CD4-positive, CD25-positive, alpha-beta regulatory T cell (primary cell): Measurements from ENCODE around the gene SRPRA. TPM values are rescaled to one million over a fixed set of nuclear protein-coding genes. Genes with fewer than 3 reads are reported as not detected.

Experiments used
- ATAC-seq, 2 donors: fragments of 150-1000 bp; cut with Tn5 transposase; one replicate each; pipeline ENCODE4 v1.10.0; 2021; ENCODE audit warnings: low read depth in 2 of 2, moderate number of reproducible peaks in 2 of 2, moderate library complexity in 1 of 2
- DNase-seq, 3 donors: peaks; one replicate each; pipeline versions ENCODE4 v3.0.0 to v3.0.0-alpha.2; 2012 to 2022; ENCODE audit warnings: mixed read lengths in 1 of 3
- H3K27ac ChIP-seq: one replicate; pipeline ENCODE4 v1.7.0; 2013; ENCODE audit warnings: mild to moderate bottlenecking, low read length; ENCODE audit not compliant: insufficient read depth, poor library complexity, severe bottlenecking
- H3K27me3 ChIP-seq: one replicate; pipeline ENCODE4 v1.7.0; 2013; ENCODE audit warnings: low read length; ENCODE audit not compliant: control insufficient read depth, insufficient read depth
- H3K36me3 ChIP-seq: one replicate; pipeline ENCODE4 v1.7.0; 2013; ENCODE audit warnings: mild to moderate bottlenecking, low read length, moderate library complexity; ENCODE audit not compliant: control insufficient read depth, insufficient read depth
- H3K4me1 ChIP-seq: 2 replicates; pipeline ENCODE4 v1.7.0; 2013; ENCODE audit warnings: mild to moderate bottlenecking, low read length; ENCODE audit not compliant: insufficient read depth, control insufficient read depth, poor library complexity, severe bottlenecking
- H3K4me3 ChIP-seq: one replicate; pipeline ENCODE4 v1.7.0; 2013; ENCODE audit warnings: low read depth, mild to moderate bottlenecking, low read length, moderate library complexity
- H3K9me3 ChIP-seq, 2 experiments: 1 replicate in 1 of 2; 2 replicates in 1 of 2; pipeline ENCODE4 v1.7.0; 2013; ENCODE audit warnings: low read length in 2 of 2, mild to moderate bottlenecking in 1 of 2, moderate library complexity in 1 of 2; ENCODE audit not compliant: control insufficient read depth in 2 of 2
- H3K27ac Mint-ChIP-seq, 3 donors: one replicate each; pipeline ENCODE4 v1.8.0; 2020 to 2022; ENCODE audit warnings: mild to moderate bottlenecking in 3 of 3, mixed read lengths in 3 of 3, moderate library complexity in 2 of 3
- H3K27me3 Mint-ChIP-seq: one replicate; pipeline ENCODE4 v1.8.0; 2022; ENCODE audit warnings: mild to moderate bottlenecking, mixed read lengths
- H3K36me3 Mint-ChIP-seq: one replicate; pipeline ENCODE4 v1.8.0; 2020; ENCODE audit warnings: mixed read lengths
- H3K4me1 Mint-ChIP-seq, 4 donors: one replicate each; pipeline ENCODE4 v1.8.0; 2020 to 2022; ENCODE audit warnings: mixed read lengths in 4 of 4, mild to moderate bottlenecking in 1 of 4
- H3K4me3 Mint-ChIP-seq, 4 donors: one replicate each; pipeline ENCODE4 v1.8.0; 2020 to 2022; ENCODE audit warnings: mild to moderate bottlenecking in 4 of 4, mixed read lengths in 4 of 4, moderate library complexity in 3 of 4
- H3K9me3 Mint-ChIP-seq, 7 donors: one replicate each; pipeline ENCODE4 v1.8.0; 2020 to 2022; ENCODE audit warnings: mixed read lengths in 7 of 7, mild to moderate bottlenecking in 3 of 7, moderate library complexity in 2 of 7
- polyA plus RNA-seq, 4 donors: library from polyadenylated mRNA; unstranded; fragments of 300-500 nt; fragmentation: Illumina TruSeq; gene quantifications; one replicate each; pipeline ENCODE4 v1.2.3, GENCODE V29; 2021
- total RNA-seq: library from RNA; stranded (reverse); gene quantifications from one replicate; pipeline ENCODE4 v1.2.3, GENCODE V29; 2022

Gene SRPRA
- total and polyA plus RNA-seq, 5 donors from 2014 or later, result 91.1 to 182 (median 103) TPM

DNA sequence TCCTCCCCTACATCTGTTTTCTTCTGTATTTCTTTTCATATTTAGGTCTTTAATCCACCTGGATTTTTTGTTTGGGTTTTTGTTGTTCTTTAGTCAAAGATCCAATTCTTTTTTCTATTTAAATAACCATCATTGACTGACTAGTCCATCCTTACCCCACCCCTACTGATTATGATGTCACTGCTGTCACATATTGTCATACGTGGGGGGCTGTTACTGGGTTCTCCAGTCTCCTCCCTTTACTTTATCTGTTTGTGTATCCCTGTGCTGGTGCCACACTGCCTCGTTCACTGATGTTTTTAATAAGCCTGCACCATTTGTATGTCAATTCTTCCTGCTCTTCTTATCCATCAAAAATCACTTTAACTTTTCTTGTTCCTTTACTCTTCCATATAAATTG is 28.3 kb upstream of the SRPRA start:
- no peaks in the 10 kb centered on the region for H3K27me3 Mint-ChIP-seq
- H3K4me1 ChIP-seq, result no peaks in the 10 kb centered on the region
- H3K4me3 ChIP-seq, result no peak overlapping the region
- no peak overlapping the region for H3K27ac Mint-ChIP-seq
- peaks cover 19% of the 10 kb centered on the region for H3K36me3 ChIP-seq
- H3K4me3 Mint-ChIP-seq, result peak overlapping the region in 2 of 4 donors; percentile 0 to 27
- ATAC-seq, result no peak
- no peaks in the 10 kb centered on the region for H3K9me3 Mint-ChIP-seq
- H3K9me3 ChIP-seq, result no peaks in the 10 kb centered on the region
- H3K27ac ChIP-seq, result no peak overlapping the region
- no peak for DNase-seq
- H3K27me3 ChIP-seq, result no peaks in the 10 kb centered on the region
- peaks cover 24% of the 10 kb centered on the region for H3K36me3 Mint-ChIP-seq
- peaks cover 0 to 27% (median 11%) of the 10 kb centered on the region in 4 donors for H3K4me1 Mint-ChIP-seq

DNA sequence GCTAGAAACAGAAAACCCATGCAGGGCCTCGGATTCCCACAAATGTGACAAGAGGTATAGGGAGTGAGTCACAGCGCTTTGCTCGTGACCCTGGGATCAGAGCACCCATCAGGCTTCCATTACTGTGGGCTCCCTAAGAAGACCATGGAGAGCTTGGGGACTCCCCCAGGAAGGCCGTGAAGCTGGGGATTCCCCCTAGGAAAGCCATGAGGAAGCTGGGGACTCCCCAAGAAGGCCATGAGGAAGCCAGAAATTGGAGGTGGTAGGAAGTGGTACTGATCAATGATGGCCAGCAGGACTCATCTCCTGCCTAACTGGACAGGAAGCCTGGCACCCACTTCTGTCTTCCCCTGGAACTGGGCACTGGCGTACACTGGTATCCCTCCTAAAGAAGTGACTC is 25.0 kb upstream of the SRPRA start:
- no peak overlapping the region for H3K4me3 Mint-ChIP-seq
- H3K27me3 Mint-ChIP-seq, result no peaks in the 10 kb centered on the region
- Histone ChIP-seq H3K27ac (no peak overlapping the region), H3K27me3 (no peaks in the 10 kb centered on the region), H3K4me1 (no peaks in the 10 kb centered on the region), H3K36me3 (peaks cover 46% of the 10 kb centered on the region), H3K4me3 (no peak overlapping the region), H3K9me3 (no peaks in the 10 kb centered on the region)
- H3K9me3 Mint-ChIP-seq, result no peaks in the 10 kb centered on the region
- ATAC-seq (no peak), DNase-seq (no peak)
- H3K4me1 Mint-ChIP-seq, result peaks cover 0 to 33% (median 9%) of the 10 kb centered on the region in 4 donors
- H3K27ac Mint-ChIP-seq, result no peak overlapping the region
- H3K36me3 Mint-ChIP-seq, result peaks cover 33% of the 10 kb centered on the region

DNA sequence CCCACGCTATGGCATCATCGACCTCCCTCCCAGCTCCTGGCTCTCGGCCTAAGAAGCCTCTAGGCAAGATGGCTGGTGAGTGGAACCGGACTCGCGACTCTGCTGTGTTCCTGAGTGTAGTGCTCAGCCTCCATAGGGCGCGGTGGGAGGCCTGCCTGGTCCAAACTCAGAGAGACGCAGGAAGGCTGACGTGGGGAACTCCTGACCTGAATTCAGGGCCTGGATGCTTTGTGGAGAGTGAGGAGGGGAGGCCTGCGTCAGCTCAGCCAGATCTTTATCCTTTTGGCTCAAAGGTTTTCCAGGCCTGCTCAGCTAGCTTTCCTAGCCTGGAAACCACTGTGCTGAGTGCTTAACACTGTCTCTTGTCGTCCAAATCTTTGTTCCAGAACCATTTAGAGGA is 22.2 kb upstream of the SRPRA start:
- H3K9me3 Mint-ChIP-seq, result peaks cover 0 to 1% (median 0%) of the 10 kb centered on the region in 7 donors
- no peak overlapping the region for H3K4me3 Mint-ChIP-seq
- Histone ChIP-seq H3K27ac (no peak overlapping the region), H3K4me3 (no peak overlapping the region), H3K36me3 (peaks cover 49% of the 10 kb centered on the region), H3K9me3 (no peaks in the 10 kb centered on the region), H3K27me3 (no peaks in the 10 kb centered on the region), H3K4me1 (no peaks in the 10 kb centered on the region)
- H3K4me1 Mint-ChIP-seq, result peaks cover 0 to 25% (median 14%) of the 10 kb centered on the region in 4 donors
- peaks cover 38% of the 10 kb centered on the region for H3K36me3 Mint-ChIP-seq
- no peak for DNase-seq
- H3K27me3 Mint-ChIP-seq, result no peaks in the 10 kb centered on the region
- no peak for ATAC-seq
- H3K27ac Mint-ChIP-seq, result no peak overlapping the region

DNA sequence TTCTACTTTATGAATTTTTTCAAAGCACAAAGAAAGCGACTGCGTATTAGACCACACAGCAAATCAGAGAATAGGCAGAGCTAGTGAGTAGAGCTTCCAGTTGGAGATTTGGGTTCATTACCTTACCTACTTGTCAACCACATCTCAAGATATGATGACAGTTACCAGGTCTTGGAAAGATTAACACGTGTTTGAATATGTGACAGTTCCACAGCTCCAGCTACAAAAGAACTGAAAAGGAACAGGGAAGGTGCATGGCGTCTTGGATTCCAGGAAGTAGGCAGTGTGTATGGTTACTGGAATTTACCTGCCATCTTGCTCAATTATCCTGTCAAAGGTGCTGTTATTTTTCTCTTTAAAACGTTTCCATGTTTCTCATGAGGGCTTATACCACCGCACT is 19.5 kb upstream of the SRPRA start:
- peak overlapping the region in 1 of 3 donors; percentile 77 for H3K27ac Mint-ChIP-seq
- no peak for DNase-seq

DNA sequence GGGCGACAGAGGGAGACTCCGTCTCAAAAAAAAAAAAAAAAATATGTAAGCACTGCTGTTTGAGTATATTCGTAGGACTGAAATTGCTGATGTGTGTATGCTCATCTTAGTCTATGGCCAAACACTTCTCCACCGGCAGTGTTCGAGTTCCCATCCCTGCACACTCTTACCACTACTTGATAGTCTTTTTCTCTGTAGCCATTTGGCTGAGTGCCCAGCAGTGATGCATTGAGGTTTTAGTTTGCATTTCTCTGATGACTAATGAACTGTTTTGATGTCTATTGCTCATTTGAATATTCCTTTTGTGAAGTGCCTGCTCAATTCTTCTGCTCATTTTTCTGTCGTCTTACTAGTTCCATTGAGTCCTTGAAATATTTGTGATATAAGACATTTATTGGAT is 16.1 kb upstream of the SRPRA start:
- Histone ChIP-seq H3K27ac (peak overlapping the region; percentile 33), H3K4me3 (peak overlapping the region; percentile 96), H3K9me3 (no peaks in the 10 kb centered on the region), H3K4me1 (peaks cover 29% of the 10 kb centered on the region), H3K36me3 (peaks cover 10% of the 10 kb centered on the region), H3K27me3 (no peaks in the 10 kb centered on the region)
- no peaks in the 10 kb centered on the region for H3K27me3 Mint-ChIP-seq
- peaks cover 11% of the 10 kb centered on the region for H3K36me3 Mint-ChIP-seq
- H3K27ac Mint-ChIP-seq, result peak overlapping the region; percentile 86 to 94 (median 88)
- peaks cover 0 to 1% (median 0%) of the 10 kb centered on the region in 7 donors for H3K9me3 Mint-ChIP-seq
- peak overlapping the region; percentile 90 to 96 (median 92) for H3K4me3 Mint-ChIP-seq
- peaks cover 6 to 60% (median 29%) of the 10 kb centered on the region in 4 donors for H3K4me1 Mint-ChIP-seq
- ATAC-seq, result peak; percentile 57 to 58
- peak; percentile 72 to 81 (median 80) for DNase-seq

More for the DNA sequence above, 19.5 kb upstream of the SRPRA start:
- H3K27ac ChIP-seq, result no peak overlapping the region
- H3K36me3 ChIP-seq, result peaks cover 41% of the 10 kb centered on the region
- H3K27me3 ChIP-seq, result no peaks in the 10 kb centered on the region
- no peak overlapping the region for H3K4me3 ChIP-seq
- no peak for ATAC-seq
- H3K4me1 Mint-ChIP-seq, result peaks cover 6 to 37% (median 24%) of the 10 kb centered on the region in 4 donors
- H3K9me3 ChIP-seq, result no peaks in the 10 kb centered on the region
- H3K9me3 Mint-ChIP-seq, result peaks cover 0 to 1% (median 0%) of the 10 kb centered on the region in 7 donors
- H3K27me3 Mint-ChIP-seq, result no peaks in the 10 kb centered on the region
- no peak overlapping the region for H3K4me3 Mint-ChIP-seq
- H3K36me3 Mint-ChIP-seq, result peaks cover 29% of the 10 kb centered on the region
- H3K4me1 ChIP-seq, result peaks cover 20% of the 10 kb centered on the region

DNA sequence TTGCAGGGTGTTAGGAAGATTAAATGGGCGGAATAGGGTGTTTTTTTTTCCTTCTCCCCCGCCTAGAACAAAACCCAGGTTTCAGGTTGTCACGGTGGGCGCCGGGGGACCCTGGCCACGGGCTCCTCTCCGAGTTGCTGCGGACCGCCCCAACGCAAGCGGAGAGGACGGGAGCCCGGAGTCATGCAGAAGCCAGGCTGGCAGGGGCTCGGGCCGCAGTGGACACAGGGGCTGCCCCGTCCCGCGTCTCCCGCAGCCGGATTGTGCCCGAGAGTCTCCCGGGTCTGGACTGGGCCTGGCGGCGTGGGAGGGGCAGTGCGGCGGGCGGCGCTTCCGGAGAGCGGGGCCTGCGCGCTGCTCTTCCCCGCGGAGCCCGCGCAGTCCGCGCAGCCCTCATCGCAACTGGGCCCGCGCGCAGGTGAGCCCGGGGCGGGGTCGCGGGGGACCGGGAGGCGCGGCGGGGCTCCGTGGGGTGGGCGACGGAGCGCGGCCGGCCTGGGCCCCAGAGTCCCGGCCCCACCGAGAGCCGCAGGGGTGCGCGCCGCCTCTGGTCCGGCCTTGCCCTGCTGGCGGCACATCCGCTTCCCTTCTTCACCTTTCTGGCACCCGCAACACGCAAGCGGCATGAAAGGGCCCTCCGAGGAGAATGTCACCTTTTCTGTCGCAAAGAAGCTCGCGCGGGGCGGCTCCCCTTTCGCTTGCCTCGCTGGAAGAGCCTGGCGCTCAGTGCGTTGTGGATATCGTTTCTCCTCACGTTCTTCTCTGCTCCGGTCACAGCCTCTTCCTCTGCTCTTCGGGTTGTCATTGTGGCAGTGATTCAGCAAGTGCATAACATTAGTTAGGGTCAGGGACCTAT is 14.3 kb upstream of the SRPRA start, which contains the start of gene TIRAP:
Gene TIRAP (plus strand): TSS at position 358 of the 856 bp plus-strand sequence. CDS start 7,802 bp downstream, outside the sequence.
- H3K27ac Mint-ChIP-seq, result peak within 1 kb of the TSS; percentile 98 to 99 (median 99)
- peak; percentile 67 to 71 for ATAC-seq
- H3K4me3 ChIP-seq, result peak within 1 kb of the TSS; percentile 96
- peaks cover 0 to 1% (median 0%) of the 10 kb centered on the region in 7 donors for H3K9me3 Mint-ChIP-seq
- peak; percentile 47 to 81 (median 78) for DNase-seq
- peaks cover 6 to 59% (median 27%) of the 10 kb centered on the region in 4 donors for H3K4me1 Mint-ChIP-seq
- H3K36me3 ChIP-seq, result no peaks in the 10 kb centered on the region
- peaks cover 6% of the 10 kb centered on the region for H3K36me3 Mint-ChIP-seq
- H3K27me3 Mint-ChIP-seq, result no peaks in the 10 kb centered on the region
- no peaks in the 10 kb centered on the region for H3K27me3 ChIP-seq
- H3K27ac ChIP-seq, result peak within 1 kb of the TSS; percentile 87
- H3K9me3 ChIP-seq, result no peaks in the 10 kb centered on the region
- H3K4me3 Mint-ChIP-seq, result peak within 1 kb of the TSS; percentile 92 to 96 (median 92)
- H3K4me1 ChIP-seq, result peaks cover 29% of the 10 kb centered on the region

DNA sequence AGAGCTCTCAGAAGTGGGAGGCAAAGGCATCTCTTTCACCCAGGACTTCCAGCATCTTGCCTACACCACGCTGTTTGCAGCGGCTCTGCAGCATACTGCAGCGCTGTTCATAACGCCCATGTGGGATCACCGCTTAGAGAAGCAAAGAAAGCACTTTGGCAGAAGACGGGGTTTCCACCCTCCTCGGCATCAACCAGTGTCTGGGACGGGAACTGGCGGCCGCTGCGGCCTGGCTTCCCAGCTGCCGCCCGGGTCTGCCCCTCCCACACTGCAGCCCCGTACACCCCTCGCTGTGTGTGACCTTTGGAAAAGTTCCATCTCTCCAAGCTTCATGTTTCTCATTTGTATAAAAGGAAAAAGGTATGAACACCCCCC is 13.7 kb upstream of the SRPRA start:
- no peaks in the 10 kb centered on the region for H3K27me3 ChIP-seq
- no peaks in the 10 kb centered on the region for H3K36me3 ChIP-seq
- ATAC-seq (peak; percentile 25 to 33), DNase-seq (peak; percentile 21 to 62 (median 46))
- H3K4me3 ChIP-seq, result peak overlapping the region; percentile 69
- Mint-ChIP-seq H3K4me3 (peak overlapping the region; percentile 92 to 93 (median 92)), H3K9me3 (peaks cover 0 to 1% (median 0%) of the 10 kb centered on the region in 7 donors), H3K4me1 (peaks cover 6 to 59% (median 27%) of the 10 kb centered on the region in 4 donors), H3K27ac (peak overlapping the region; percentile 91 to 99 (median 97)), H3K27me3 (no peaks in the 10 kb centered on the region), H3K36me3 (peaks cover 11% of the 10 kb centered on the region)
- H3K9me3 ChIP-seq, result no peaks in the 10 kb centered on the region
- H3K4me1 ChIP-seq, result peaks cover 29% of the 10 kb centered on the region
- H3K27ac ChIP-seq, result peak overlapping the region; percentile 87
